ENCODE results near the gene EMC10. TPM values are rescaled to one million over a fixed set of nuclear protein-coding genes. Genes with fewer than 3 reads are reported as not detected.

The EMC10 gene
- total and polyA plus RNA-seq, 8 donors, result 72.3 to 157 (median 90.8) TPM

DNA sequence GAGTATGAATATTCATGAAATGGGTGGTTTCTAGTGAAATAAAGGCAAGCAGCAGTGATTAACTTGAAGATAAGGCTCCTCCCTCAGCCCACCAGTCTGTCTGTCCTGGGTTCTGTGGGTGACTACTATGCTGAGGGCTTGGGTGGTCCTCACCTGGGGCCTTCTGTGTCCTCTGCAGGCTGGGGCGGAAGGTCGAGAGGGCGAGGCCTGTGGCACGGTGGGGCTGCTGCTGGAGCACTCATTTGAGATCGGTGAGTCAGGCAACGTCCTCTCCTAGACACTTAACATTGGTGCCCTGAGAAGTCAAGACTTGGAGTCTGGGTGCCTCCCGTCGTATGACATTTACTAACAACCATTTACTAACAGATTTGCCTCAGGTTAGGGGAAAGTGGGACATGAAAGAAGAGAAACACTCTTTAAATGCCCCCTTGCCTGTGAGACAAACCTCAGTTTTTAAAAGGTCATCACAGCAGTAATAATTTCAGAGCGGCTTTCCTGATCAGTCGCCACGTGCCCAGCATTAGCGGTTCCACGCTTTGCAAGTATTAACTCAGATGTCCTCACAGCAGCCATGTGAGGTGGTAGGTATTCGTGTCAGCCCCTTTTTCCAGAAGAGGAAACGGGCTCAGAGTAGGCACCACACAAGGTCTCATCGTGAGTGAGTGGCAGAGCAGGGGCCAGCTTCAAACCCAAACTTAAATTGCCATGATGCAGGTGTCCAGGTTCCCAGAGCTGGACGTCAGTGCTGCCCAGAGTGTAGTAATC lies 1.6 kb downstream of the EMC10 start:
- intact Hi-C loops (cut with DNase I), result no loop called here
- peak in 1 of 4 donors; percentile 40 for DNase-seq
- no peaks in the 10 kb centered on the region for H3K9me3 ChIP-seq
- H3K27ac ChIP-seq, result no peak overlapping the region
- TF ChIP-seq CTCF (IDR thresholded peaks at IDR 0.05), result no peak
- H3K4me1 ChIP-seq, result peaks cover 9 to 18% of the 10 kb centered on the region in 2 donors
- H3K27me3 ChIP-seq, result no peaks in the 10 kb centered on the region
- H3K4me3 ChIP-seq, result no peak overlapping the region
- ATAC-seq, result no peak
- H3K36me3 ChIP-seq, result peaks cover 0 to 48% of the 10 kb centered on the region in 2 donors

DNA sequence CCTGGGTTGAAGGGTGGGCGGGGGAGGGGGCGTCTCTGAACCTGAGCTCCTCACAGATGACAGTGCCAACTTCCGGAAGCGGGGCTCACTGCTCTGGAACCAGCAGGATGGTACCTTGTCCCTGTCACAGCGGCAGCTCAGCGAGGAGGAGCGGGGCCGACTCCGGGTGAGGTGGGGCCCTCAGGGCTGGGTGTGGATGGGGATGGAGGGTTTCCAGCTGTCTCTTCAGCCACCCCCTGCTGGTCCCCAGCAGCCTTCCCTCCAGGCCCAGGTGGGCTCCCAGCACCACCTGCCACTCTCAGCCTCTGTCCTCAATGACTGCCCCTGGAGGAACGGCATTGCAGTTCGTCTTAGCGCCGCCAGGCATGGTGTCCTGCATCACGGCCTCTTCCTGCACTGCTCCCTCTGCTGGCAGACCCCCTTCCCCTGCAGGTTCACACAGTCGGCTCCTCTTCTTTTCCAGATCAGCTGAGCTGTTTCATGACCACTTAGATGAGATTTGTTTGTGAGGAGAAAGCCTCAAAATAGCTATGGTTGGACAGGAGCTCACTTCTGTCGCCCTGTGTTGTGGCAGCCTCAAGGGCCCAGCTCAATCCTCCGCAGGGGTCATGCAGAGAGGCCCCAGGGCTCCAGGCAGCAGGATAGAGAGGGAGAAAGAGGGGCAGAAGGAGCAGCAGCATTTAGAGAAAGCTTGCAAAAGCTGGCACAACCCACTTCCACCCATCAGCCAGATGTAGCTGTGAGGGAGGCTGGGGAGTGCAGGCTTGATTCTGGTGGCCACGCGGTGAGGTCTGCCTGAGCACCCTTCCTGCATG lies 2.8 kb downstream of the EMC10 start:
- intact Hi-C loops (cut with DNase I), result no loop called here
- no peak for ATAC-seq
- Histone ChIP-seq H3K27me3 (no peaks in the 10 kb centered on the region), H3K9me3 (no peaks in the 10 kb centered on the region), H3K36me3 (peaks cover 0 to 60% of the 10 kb centered on the region in 2 donors), H3K27ac (no peak overlapping the region), H3K4me3 (no peak overlapping the region), H3K4me1 (peaks cover 9 to 18% of the 10 kb centered on the region in 2 donors)
- peak in 1 of 4 donors; percentile 56 for DNase-seq
- TF ChIP-seq CTCF (IDR thresholded peaks at IDR 0.05), result peak in 1 of 2 donors; percentile 24

DNA sequence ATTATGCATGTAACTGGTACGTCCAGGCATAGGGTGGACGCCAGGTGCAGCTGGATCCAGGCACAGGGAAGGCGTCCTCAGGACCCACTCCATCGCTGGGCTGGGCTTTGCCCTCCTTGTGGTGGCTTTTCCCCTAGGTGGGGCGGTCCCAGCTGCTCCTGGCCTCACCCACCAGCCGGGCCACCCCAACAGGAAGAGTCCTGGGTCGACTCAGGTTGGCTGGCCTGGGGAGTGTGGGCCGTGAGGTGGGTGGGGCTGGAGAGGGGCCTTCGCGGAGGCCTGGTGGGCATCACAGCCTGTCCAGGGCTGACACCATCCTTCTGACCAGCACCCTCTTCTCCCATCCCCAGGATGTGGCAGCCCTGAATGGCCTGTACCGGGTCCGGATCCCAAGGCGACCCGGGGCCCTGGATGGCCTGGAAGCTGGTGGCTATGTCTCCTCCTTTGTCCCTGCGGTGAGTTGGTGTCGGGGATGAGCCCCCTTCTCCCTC lies 3.5 kb downstream of the EMC10 start:
- DNase-seq, result peak in 1 of 4 donors; percentile 55
- Histone ChIP-seq H3K27ac (no peak overlapping the region), H3K9me3 (no peaks in the 10 kb centered on the region), H3K4me3 (no peak overlapping the region), H3K27me3 (no peaks in the 10 kb centered on the region), H3K4me1 (peaks cover 9 to 18% of the 10 kb centered on the region in 2 donors), H3K36me3 (peaks cover 0 to 64% of the 10 kb centered on the region in 2 donors)
- no peak for ATAC-seq
- intact Hi-C loops (cut with DNase I), result no loop called here
- TF ChIP-seq CTCF (IDR thresholded peaks at IDR 0.05), result no peak

GRCh38 chr19:50480281-50481111 lies 4.2 kb downstream of the EMC10 start:
- peaks cover 9 to 18% of the 10 kb centered on the region in 2 donors for H3K4me1 ChIP-seq
- H3K4me3 ChIP-seq, result no peak overlapping the region
- DNase-seq, result peak in 1 of 4 donors; percentile 71
- H3K27me3 ChIP-seq, result no peaks in the 10 kb centered on the region
- ATAC-seq, result no peak
- no peak for TF ChIP-seq CTCF (IDR thresholded peaks at IDR 0.05)
- intact Hi-C loops (cut with DNase I), result no loop called here
- H3K36me3 ChIP-seq, result peaks cover 0 to 64% of the 10 kb centered on the region in 2 donors
- no peaks in the 10 kb centered on the region for H3K9me3 ChIP-seq
- no peak overlapping the region for H3K27ac ChIP-seq
